Thyroid gland (tissue), 4 donors: ENCODE data around the gene GARIN5A.

Experiments used
- CTCF ChIP-seq, 6 experiments: fragments of 200-600 bp in 3 of 6; fragments of 450-650 bp in 3 of 6; sonication (generic) in 3 of 6; IDR thresholded peaks; one replicate each; pipeline ENCODE4 v1.5.1; 2016 to 2019; ENCODE audit warnings: antibody characterized with exemption in 6 of 6, mild to moderate bottlenecking in 2 of 6, inconsistent platforms in 1 of 6, moderate library complexity in 1 of 6
- POLR2A ChIP-seq, 2 donors: fragments of 450-650 bp; IDR thresholded peaks; one replicate each; pipeline ENCODE4 v1.6.1; 2017; ENCODE audit warnings: antibody characterized with exemption in 2 of 2, mild to moderate bottlenecking in 2 of 2, moderate library complexity in 1 of 2

GRCh38 chr19:50475101-50475568 lies 1.5 kb downstream of the GARIN5A start:
- TF ChIP-seq CTCF (IDR thresholded peaks at IDR 0.05) (no peak), POLR2A (IDR thresholded peaks at IDR 0.05) (no peak)
